Measurements from ENCODE around the gene COLQ.

The COLQ gene

DNA sequence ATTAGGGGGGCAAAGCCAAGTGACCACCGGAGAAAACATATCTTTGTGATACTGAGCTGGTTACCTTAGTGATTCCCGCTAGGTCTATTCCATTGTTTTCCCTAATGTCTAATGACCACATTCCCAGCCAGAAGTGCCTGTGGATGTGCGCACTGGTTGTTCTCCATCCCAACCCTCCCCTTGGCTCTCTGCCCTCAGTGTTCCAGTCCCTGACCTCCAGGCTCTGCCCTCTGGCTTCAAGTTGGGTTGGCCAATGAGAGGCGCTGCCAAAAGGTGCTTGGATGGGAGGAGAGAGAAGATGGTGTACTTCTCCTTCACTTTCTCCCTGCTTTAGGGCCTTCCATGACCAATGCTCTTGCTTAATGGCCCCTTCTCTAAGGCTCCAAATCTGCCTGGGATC lies 2.4 kb downstream of the COLQ start:
- no peak for DNase-seq

DNA sequence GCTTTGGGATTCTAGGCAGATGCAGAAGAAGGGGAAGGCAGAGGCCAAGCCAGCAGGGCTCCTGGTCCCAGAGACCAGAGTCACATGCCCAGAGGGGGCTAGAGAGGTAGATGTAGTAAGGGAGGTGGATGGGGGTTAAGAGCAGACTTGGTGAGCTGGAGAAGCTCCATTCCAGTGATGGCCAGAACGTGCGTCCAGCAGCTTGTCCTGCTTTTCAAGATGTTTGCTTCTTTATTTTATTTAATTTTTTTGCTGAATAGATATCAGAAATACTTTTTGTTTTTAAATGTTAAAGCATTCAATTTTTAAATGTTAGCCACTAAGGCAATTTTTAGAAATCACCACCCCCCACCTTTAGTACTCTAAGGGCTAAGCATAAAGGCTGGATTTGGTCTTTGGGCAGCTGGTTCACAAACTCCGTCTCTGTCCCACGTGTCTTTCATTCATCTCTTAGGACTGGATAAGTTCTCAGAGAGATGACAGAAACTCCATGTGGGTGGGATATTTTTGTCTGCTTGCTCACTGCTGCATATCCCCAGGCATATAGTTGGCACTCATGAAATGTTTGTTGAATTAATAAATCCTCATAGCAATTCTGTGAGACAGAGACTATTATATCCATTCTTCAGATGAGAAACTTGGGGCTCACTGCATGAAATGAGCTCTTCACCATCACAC lies 6.7 kb downstream of the COLQ start:
- DNase-seq, result no peak

DNA sequence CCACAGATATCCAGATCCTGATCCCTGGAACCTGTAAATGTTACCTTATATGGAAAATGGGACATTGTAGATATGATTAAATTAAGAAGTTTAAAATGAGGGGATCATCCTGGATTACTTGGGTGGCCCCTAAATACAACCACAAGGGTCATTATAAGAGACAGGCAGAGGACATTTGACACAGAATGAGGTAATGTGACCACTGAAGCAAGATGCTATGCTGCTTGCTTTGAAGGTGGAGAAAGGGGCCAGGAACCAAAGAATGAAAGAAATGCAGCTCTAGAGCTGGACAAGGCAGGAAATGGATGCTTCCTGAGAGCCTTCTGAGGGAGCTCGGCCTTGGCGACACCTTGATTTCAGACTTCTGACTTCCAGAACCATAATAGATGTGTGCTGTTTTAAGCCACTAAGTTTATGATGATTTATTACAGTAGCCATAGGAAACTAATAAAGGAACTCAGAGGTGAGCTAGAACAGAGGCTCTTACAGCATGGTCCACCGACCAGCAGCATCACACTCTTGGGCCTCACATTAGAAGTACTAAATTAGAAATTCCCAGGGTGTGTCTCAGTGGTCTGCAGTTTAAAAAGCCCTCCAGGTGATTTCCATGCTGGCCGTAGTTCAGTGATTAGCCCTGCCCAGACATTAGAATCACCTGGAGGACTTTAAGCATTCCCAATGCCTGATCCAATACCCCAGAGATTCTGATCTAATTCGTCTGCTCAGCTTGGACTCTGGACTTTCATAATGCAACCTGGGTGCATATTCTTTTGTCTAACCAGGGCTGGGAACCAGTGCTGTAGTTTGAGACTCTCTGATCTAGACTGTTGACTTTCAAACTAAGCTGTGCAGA lies 7.5 kb downstream of the COLQ start:
- DNase-seq, result no peak

GRCh38 chr3:15513116-15513515 lies 8.4 kb downstream of the COLQ start:
- DNase-seq, result no peak

GRCh38 chr3:15512166-15512565 lies 9.3 kb downstream of the COLQ start:
- DNase-seq, result no peak

GRCh38 chr3:15511156-15511555 lies 10.3 kb downstream of the COLQ start:
- no peak for DNase-seq

GRCh38 chr3:15510493-15510892 lies 11.0 kb downstream of the COLQ start:
- no peak for DNase-seq

DNA sequence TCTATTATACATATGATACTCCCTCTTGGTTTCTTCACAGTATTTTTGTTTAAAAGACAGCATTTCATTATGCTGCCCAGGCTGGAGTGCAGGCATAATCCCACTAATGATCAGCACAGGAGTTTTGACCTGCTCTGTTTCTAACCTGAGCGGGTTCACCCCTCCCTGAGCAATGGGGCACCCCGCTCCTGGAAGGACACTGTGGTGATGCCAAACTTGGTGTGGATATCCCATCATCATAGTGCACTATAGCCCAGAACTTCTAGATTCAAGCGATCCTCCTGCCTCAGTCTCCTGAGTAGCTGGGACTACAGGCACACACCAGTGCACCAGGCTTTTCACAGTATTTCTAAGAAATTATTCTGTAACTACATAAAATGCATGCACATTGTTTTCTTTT lies 14.9 kb downstream of the COLQ start:
- DNase-seq, result no peak

DNA sequence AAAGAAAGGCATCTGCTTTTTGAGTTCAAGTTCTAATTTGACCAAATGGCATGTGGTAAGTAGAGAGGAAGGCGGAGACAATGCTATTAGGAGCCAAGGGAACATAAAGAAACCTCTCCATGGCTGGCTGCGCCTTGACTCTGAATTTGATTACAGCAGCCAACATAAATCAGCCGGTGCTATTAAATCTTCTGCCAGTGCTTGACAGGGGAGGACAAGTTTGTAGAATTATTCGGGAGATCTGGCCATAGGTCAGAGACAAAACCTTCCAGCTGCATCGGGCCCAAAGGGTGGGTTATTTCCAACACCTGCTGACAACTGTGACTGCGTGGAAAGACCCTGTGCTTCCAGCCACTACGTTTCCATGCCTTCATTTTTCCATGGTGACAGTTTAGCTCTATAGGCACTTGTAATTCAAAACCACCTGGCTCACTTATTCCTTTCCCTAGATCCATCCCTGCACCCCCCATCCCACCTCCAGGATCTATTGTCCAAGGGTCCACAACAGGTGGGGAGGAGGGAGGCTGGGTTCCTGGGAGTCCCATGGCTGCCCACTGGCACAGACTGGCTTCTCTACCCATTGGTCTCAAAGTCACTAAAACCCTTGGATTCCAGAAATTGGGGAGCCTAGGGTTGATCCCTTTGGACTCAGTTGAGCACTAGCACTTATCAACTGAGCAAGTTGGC lies 15.9 kb downstream of the COLQ start:
- no peak for DNase-seq

DNA sequence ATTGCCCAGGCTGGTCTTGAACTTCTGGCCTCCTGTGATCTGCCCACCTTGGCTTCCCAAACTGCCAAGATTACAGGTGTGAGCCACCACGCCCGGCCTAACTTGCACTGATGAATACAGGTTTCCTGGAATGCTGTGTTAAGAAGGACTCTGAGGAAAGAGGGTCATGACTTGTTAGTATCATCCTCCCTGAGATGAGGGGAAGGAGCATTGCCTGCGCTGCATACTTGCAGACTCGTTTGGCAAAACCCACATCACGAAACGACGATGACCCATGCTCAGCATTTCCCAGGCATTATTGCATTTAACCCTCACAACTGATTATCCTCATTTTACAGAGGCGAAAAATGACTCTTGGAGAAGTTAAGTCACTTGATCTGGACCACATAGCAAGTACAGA lies 18.9 kb downstream of the COLQ start:
- no peak for DNase-seq

- no peak for DNase-seq
Observed at GRCh38 chr3:15501126-15501525, 20.4 kb downstream of the COLQ start.

DNA sequence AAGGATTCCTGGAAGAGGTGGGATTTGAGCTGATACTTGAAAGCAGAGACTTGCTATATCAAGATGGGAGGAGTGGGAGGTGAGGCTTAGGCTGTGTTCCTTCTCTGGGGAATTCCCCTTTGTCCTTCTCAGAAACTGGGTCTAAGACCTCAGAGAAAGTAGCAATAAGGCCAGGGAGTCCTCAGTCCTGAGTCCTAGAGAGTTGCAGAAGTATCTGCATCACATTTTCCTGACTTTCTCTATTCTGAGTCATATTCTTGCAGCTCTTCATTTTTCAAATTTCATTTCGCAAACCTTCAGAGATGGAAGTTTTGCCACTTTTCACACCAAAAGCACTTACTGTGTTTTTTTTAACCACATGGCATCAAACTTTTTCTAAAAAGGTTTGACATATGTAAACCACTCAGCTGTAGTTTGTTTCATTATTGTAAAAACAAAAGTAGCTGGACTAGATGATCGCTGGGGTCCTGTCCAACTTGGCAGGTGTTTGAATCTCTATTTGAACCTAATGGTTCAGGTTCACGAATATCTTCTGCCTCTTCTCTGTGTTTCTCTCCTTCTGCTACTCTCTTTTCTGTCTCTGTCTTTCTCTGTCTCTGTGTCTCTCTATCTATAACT lies 21.3 kb downstream of the COLQ start:
- no peak for DNase-seq

- no peak for DNase-seq
Observed at GRCh38 chr3:15499536-15499935, 22.0 kb downstream of the COLQ start.

DNA sequence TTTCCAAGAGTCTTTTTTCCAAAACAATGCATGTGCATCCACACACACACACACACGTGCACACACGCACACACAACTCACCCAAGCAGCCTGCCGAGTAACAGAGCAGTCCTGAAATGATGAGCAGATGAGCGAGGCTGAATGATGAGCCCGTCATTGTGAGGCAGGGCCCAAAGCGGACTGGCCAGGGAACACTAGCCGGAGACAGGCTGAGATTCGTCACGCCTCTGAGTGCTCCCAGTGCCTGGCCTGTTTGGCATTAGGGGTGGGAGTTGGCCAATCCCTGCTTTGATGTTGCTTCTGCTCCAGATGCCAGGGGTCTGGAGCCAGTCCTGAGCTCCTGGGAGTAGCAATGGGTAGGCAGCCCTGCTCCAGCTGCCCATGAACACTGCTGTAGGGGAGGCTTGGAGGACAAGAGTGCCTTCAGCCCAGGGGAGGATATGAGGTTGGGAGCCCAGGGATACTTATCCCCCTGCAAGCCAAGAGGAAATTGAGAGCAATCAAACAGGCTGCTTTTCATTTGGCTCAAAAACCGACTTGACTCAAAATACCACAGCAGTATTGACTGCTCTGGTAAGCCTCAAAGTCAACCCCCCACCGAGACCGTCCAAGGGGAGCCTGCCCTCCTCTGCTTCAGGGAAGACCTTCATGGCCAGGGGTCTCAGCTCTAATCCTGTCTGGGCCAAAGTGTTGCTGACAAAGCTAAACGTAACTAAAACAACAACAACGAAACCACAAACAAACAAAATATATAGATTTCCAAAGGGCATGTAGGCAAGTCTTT lies 22.9 kb downstream of the COLQ start:
- DNase-seq, result no peak

DNA sequence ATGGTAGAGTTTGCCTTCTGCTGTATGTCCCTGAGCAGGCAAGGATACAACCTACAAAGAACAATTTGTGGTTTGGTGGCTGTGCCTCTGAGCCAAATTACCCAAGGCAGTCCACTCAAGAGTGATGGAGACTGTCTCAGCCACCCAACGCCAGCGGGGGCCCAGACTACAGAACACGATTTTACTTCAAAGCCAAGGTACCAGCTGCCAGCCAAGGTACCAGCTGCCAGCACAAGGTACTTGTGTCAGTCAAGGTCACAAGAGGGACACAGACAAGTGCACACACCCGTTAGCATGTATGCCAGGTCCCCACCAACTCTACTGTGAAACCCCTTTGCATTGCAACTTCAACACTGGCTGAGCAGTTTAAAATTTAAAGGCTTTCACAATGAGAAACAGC lies 23.5 kb downstream of the COLQ start:
- DNase-seq, result no peak

DNA sequence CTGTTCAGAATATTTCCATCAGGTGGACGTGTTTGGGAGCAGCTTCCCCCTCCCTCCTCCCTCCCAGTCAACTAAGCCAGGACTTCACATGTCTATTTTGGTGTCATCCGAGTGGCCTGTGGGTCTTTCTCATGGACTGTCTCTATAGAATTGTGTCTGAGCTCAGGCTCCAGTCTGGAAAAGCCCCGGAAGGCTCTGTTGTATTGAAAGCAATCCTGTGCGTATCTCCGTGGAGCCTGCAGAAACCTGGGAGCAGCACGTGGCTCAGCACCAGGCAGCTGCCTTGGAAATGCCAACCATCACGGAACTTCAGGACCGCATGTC lies 25.2 kb downstream of the COLQ start:
- no peak for DNase-seq

GRCh38 chr3:15495461-15496340 lies 25.8 kb downstream of the COLQ start:
- no peak for DNase-seq

DNA sequence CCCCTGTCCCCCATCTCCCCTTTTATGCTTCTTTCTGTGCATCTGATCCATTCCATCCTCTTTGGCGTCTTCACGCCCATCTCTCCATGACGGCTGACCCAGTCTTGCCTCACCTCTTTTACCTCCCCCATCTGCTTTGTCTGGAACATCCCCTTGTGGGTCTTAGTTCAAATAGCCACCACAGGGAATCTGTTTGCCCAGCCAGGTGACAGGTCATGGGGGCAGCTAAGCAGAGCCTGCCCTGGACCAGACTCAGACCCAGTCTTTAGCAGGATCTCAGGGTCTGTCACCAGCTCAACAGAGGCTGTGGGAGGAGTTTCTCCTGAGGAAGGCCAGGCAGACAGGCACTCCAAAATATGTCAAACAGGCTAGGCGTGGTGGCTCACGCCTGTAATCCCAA lies 28.1 kb downstream of the COLQ start:
- no peak for DNase-seq

GRCh38 chr3:15492847-15493360 lies 28.6 kb downstream of the COLQ start:
- DNase-seq, result no peak

DNA sequence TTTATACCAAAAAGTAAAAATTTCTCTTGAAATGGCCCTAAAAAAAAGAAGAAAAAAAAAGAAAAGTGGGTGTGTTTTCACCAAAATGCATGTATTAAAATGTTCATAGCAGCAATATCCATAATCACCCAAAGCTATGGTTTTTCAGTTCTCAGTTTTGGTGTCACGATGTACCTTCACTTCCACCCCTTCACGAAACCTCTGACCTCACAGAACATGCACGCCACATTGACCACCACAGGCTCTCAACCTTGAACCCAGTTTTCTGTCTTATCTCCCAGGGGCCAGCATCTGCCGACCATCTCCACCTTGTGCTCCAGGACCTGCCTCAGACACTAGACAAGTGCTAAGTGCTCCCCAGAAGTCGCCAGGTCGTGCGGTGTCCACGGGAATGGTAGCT lies 30.4 kb downstream of the COLQ start:
- no peak for DNase-seq

DNA sequence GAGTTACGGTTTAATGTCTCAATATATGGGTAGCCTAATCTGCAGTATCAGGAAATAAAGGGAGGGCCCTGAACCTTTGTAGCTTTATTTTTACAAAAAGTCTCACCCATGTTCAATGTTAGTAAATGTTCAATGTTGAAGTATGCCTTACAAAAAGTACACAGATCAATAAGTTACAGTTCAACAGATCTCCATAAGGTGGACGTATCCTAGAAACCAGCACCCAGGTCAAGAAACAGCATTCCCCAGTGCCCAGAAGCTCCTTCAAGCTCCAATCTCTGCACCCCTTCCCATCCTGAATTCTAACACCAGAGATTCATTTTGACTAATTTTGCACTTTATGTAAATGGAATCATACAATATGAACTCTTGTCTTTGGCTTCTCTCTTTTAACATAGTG lies 31.3 kb downstream of the COLQ start:
- no peak for DNase-seq

DNA sequence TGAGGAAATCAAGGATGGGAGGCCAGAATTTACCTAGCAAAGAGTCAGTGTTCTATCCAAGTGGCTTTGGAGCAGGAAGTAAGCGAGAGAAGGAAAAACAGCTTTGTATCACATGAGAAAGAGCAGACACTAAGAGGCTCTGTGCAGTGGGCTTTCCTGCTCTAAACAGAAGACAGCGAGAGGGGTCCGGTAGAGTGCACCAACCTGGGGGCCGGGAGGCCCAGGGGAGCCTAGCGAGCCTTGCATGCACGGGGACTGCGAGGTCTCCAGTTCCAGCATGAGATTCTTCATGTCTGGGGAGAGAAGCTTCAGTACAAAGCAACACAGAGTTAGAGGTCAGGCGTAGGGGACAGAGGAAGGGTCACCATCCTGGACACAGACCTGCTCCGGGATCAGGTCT lies 33.5 kb downstream of the COLQ start:
- DNase-seq, result no peak

Measured in activated T-cell treated with anti-CD3 and anti-CD28 coated beads for 4 hours (primary cell).